ENCODE measurements around the gene CAMSAP3. TPM values are rescaled to one million over a fixed set of nuclear protein-coding genes. Genes with fewer than 3 reads are reported as not detected.
A peak's percentile ranks its signal among the peaks of the same experiment; 100 is the strongest.

The CAMSAP3 gene
- total and polyA plus RNA-seq, 11 donors = 0.04 to 3.7 (median 0.72) TPM

- DNase-seq (no peak), ATAC-seq (no peak)
- intact Hi-C loops (cut with DNase I) = loop anchor here in 3 of 10 donors (10.0 kb wide), 3 partner anchors 139 to 249 kb away; partner anchors contain the start of gene MAP2K7 (in 1 of the 3)
- Histone ChIP-seq H3K27me3 (peaks cover 0 to 6% (median 0%) of the 10 kb centered on the region in 9 donors), H3K27ac (no peak overlapping the region), H3K9me3 (no peaks in the 10 kb centered on the region), H3K36me3 (no peaks in the 10 kb centered on the region), H3K4me1 (peaks cover 0 to 33% (median 0%) of the 10 kb centered on the region in 12 donors), H3K4me3 (no peak overlapping the region)
- TF ChIP-seq POLR2A (IDR thresholded peaks at IDR 0.05) (no peak), CTCF (IDR thresholded peaks at IDR 0.05) (no peak)
- WGBS, 4 donors = 54 to 61% (median 58%) methylated on average over 8 of the region's 8 CpGs
Observed at GRCh38 chr19:7655581-7655980, 59.9 kb downstream of the CAMSAP3 start.

DNA sequence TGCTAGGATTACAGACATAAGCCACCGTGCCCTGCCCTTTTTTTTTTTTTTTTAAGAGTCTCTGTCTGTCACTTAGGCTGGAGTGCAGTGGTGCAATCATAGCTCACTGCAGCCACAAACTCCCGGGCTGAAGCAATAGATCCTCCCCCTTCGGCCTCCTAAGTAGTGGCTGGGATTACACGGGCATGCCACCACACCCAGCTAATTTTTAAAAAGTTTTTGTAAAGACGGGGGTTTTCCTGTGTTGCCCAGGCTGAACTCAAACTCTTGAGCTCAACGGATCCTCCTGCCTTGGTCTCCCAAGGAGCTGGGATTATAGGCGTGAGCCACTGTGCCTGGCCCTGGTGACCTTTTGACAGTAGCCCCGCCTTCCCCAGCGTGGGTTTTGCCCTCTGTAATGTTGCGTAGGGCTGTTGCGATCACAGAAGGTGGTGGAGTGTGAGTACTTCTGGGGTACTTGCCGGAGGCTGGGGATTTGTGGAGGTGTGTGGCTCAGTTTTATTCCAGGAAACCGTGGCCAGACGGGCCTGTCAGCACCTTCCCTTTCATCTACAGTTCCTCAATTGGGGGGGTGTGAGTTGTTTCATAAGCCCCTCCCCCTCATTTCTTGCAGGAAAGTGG lies 61.6 kb downstream of the CAMSAP3 start:
- H3K9me3 ChIP-seq = no peaks in the 10 kb centered on the region
- DNase-seq (no peak), ATAC-seq (peak in 2 of 4 donors; percentile 46 to 70)
- intact Hi-C loops (cut with DNase I) = loop anchor here in 3 of 10 donors (10.0 kb wide), 3 partner anchors 138 to 248 kb away; partner anchors contain the start of gene MAP2K7 (in 1 of the 3)
- TF ChIP-seq CTCF (IDR thresholded peaks at IDR 0.05) = no peak
- no peak for TF ChIP-seq POLR2A (IDR thresholded peaks at IDR 0.05)
- H3K36me3 ChIP-seq = no peaks in the 10 kb centered on the region
- 37 to 43% (median 39%) methylated on average over 11 to 14 of the region's 14 CpGs for WGBS, 4 donors
- H3K4me3 ChIP-seq = no peak overlapping the region
- peak overlapping the region in 1 of 12 donors; percentile 56 for H3K27ac ChIP-seq
- peaks cover 0 to 31% (median 0%) of the 10 kb centered on the region in 12 donors for H3K4me1 ChIP-seq
- peaks cover 0 to 13% (median 0%) of the 10 kb centered on the region in 9 donors for H3K27me3 ChIP-seq

GRCh38 chr19:7658219-7658686 lies 62.6 kb downstream of the CAMSAP3 start:
- Histone ChIP-seq H3K4me1 (peaks cover 0 to 27% (median 0%) of the 10 kb centered on the region in 12 donors), H3K36me3 (no peaks in the 10 kb centered on the region), H3K9me3 (no peaks in the 10 kb centered on the region), H3K4me3 (peak overlapping the region in 1 of 12 donors; percentile 5), H3K27ac (peak overlapping the region in 1 of 12 donors; percentile 56), H3K27me3 (peaks cover 0 to 22% (median 0%) of the 10 kb centered on the region in 9 donors)
- intact Hi-C loops (cut with DNase I) = loop anchor here in 3 of 10 donors (10.0 kb wide), 3 partner anchors 137 to 247 kb away; partner anchors contain the start of gene MAP2K7 (in 1 of the 3)
- TF ChIP-seq CTCF (IDR thresholded peaks at IDR 0.05) (no peak), POLR2A (IDR thresholded peaks at IDR 0.05) (no peak)
- DNase-seq = no peak
- no peak for ATAC-seq
- 33 to 40% (median 35%) methylated on average over 9 of the region's 9 CpGs for WGBS, 4 donors

- Histone ChIP-seq H3K9me3 (no peaks in the 10 kb centered on the region), H3K36me3 (no peaks in the 10 kb centered on the region), H3K4me1 (peaks cover 0 to 16% (median 0%) of the 10 kb centered on the region in 12 donors), H3K27ac (no peak overlapping the region), H3K4me3 (no peak overlapping the region), H3K27me3 (peaks cover 0 to 26% (median 0%) of the 10 kb centered on the region in 9 donors)
- intact Hi-C loops (cut with DNase I) = loop anchor here in 1 of 10 donors (10.0 kb wide), 1 partner anchor 97 kb away; no protein-coding TSS in a partner anchor
- DNase-seq = no peak
- TF ChIP-seq CTCF (IDR thresholded peaks at IDR 0.05) = no peak
- TF ChIP-seq POLR2A (IDR thresholded peaks at IDR 0.05) = no peak
- WGBS, 4 donors = 69 to 81% (median 79%) methylated on average over 8 of the region's 8 CpGs
- ATAC-seq = no peak
Observed at GRCh38 chr19:7661744-7662538, 66.3 kb downstream of the CAMSAP3 start.

All from heart left ventricle (tissue), 16 donors.